A673 (cell line): ENCODE measurements around the gene ENTR1. TPM values are rescaled to one million over a fixed set of nuclear protein-coding genes. Genes with fewer than 3 reads are reported as not detected.

Experiments
- BruUV-seq: library from RNA; stranded (reverse); fragments of 400-500 nt; replicated peaks from 2 replicates; lab custom pipeline; 2021; lab: Mats Ljungman, UMichigan
- CTCF ChIA-PET: fragments of 300-600 bp; sonication (Branson Sonifier 250); formaldehyde crosslinking; loops from one replicate; lab custom pipeline; 2022; ENCODE audit warnings: antibody characterized with exemption; lab: Charles Lee
- POLR2A ChIA-PET: fragments of 300-600 bp; sonication (Branson Sonifier 250); formaldehyde crosslinking; loops from one replicate; lab custom pipeline; 2022; ENCODE audit warnings: antibody characterized with exemption; ENCODE audit not compliant: low non-redundant PET; lab: Charles Lee
- DNase-seq: peaks from one replicate; pipeline ENCODE4 v3.0.0-alpha.2; 2015; ENCODE audit warnings: low spot score
- H3K27ac ChIP-seq: fragments of 200-600 bp; sonication (generic); 2 replicates; pipeline ENCODE4 v1.5.1; 2016; ENCODE audit warnings: mixed run types, low read depth, mild to moderate bottlenecking, mixed read lengths, antibody characterized with exemption, low read length; ENCODE audit not compliant: poor library complexity, severe bottlenecking
- H3K27me3 ChIP-seq: fragments of 200-600 bp; sonication (generic); replicated peaks from 2 replicates; pipeline ENCODE4 v1.6.1; 2017; ENCODE audit warnings: mixed run types, low read depth, mild to moderate bottlenecking, mixed read lengths, antibody characterized with exemption, low read length; ENCODE audit not compliant: insufficient read depth, poor library complexity
- H3K36me3 ChIP-seq: fragments of 200-600 bp; sonication (generic); 2 replicates; pipeline ENCODE4 v1.6.1; 2016; ENCODE audit warnings: mixed run types, mild to moderate bottlenecking, mixed read lengths, antibody characterized with exemption, low read length; ENCODE audit not compliant: insufficient read depth, poor library complexity, severe bottlenecking
- H3K4me1 ChIP-seq: fragments of 200-600 bp; sonication (generic); 2 replicates; pipeline ENCODE4 v1.6.1; 2017; ENCODE audit warnings: mixed run types, mild to moderate bottlenecking, mixed read lengths, antibody characterized with exemption, low read length; ENCODE audit not compliant: insufficient read depth, poor library complexity, severe bottlenecking
- H3K4me3 ChIP-seq: fragments of 200-600 bp; sonication (generic); 2 replicates; pipeline ENCODE4 v1.5.1; 2016; ENCODE audit warnings: low read depth, mixed run types, mild to moderate bottlenecking, mixed read lengths, low read length; ENCODE audit not compliant: poor library complexity, severe bottlenecking
- H3K9me3 ChIP-seq: fragments of 200-600 bp; sonication (generic); 2 replicates; pipeline ENCODE4 v1.6.1; 2016; ENCODE audit warnings: mixed run types, low read depth, mild to moderate bottlenecking, mixed read lengths, antibody characterized with exemption, low read length; ENCODE audit not compliant: poor library complexity, severe bottlenecking
- EZH2 ChIP-seq: fragments of 200-600 bp; sonication (generic); IDR thresholded peaks from 2 replicates; pipeline ENCODE4 v1.6.1; 2017; ENCODE audit warnings: borderline replicate concordance, low read depth, mild to moderate bottlenecking, mixed read lengths, antibody characterized with exemption, low read length; ENCODE audit not compliant: poor library complexity, severe bottlenecking
- intact Hi-C: fragments of 100-400 bp; cut with micrococcal nuclease; formaldehyde crosslinking; loops from one replicate; pipeline ENCODE4 v1.10.0; 2022; ENCODE audit not compliant: unreplicated experiment
- total RNA-seq: library from RNA; stranded (reverse); gene quantifications from 2 replicates; pipeline ENCODE4 v1.2.3, GENCODE V29; 2021
- TF ChIP-seq, protein P1 (sequence below): fragments of 300-800, 200-600 bp; sonication (generic); conservative IDR thresholded peaks from 2 replicates; pipeline ENCODE4 v1.5.1; 2017; ENCODE audit warnings: low read depth, mild to moderate bottlenecking, antibody characterized with exemption, low read length, moderate library complexity, mixed read lengths

Gene ENTR1
- total RNA-seq, 1 experiment from 2014 or later, result 146 TPM

GRCh38 chr9:136403538-136403914 lies 6.9 kb downstream of the ENTR1 start:
- ChIA-PET CTCF (interaction anchor here (0.6 kb wide), 1 partner anchor 18 kb away, joined by 7 read pairs; no protein-coding TSS in a partner anchor), POLR2A (no interaction called here)
- peak overlapping the region; percentile 50 for H3K27ac ChIP-seq

GRCh38 chr9:136402067-136402466 lies 8.3 kb downstream of the ENTR1 start:
- Histone ChIP-seq H3K27me3 (no peaks in the 10 kb centered on the region), H3K4me1 (peaks cover 9% of the 10 kb centered on the region), H3K9me3 (no peaks in the 10 kb centered on the region), H3K36me3 (peaks cover 55% of the 10 kb centered on the region), H3K27ac (no peak overlapping the region), H3K4me3 (no peak overlapping the region)
- ChIA-PET POLR2A (no interaction called here), CTCF (no interaction called here)
- intact Hi-C loops, result no loop called here
- TF ChIP-seq, protein P1, sequence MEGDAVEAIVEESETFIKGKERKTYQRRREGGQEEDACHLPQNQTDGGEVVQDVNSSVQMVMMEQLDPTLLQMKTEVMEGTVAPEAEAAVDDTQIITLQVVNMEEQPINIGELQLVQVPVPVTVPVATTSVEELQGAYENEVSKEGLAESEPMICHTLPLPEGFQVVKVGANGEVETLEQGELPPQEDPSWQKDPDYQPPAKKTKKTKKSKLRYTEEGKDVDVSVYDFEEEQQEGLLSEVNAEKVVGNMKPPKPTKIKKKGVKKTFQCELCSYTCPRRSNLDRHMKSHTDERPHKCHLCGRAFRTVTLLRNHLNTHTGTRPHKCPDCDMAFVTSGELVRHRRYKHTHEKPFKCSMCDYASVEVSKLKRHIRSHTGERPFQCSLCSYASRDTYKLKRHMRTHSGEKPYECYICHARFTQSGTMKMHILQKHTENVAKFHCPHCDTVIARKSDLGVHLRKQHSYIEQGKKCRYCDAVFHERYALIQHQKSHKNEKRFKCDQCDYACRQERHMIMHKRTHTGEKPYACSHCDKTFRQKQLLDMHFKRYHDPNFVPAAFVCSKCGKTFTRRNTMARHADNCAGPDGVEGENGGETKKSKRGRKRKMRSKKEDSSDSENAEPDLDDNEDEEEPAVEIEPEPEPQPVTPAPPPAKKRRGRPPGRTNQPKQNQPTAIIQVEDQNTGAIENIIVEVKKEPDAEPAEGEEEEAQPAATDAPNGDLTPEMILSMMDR, result no peak
- no peak for TF ChIP-seq EZH2
- no peak for DNase-seq
- BruUV-seq, result no TSS peak

More at GRCh38 chr9:136403538-136403914, 6.9 kb downstream of the ENTR1 start:
- no peaks in the 10 kb centered on the region for H3K27me3 ChIP-seq
- H3K9me3 ChIP-seq, result no peaks in the 10 kb centered on the region
- intact Hi-C loops, result no loop called here
- no TSS peak for BruUV-seq
- DNase-seq, result no peak
- peaks cover 9% of the 10 kb centered on the region for H3K4me1 ChIP-seq
- no peak overlapping the region for H3K4me3 ChIP-seq
- H3K36me3 ChIP-seq, result peaks cover 56% of the 10 kb centered on the region
- TF ChIP-seq EZH2, result no peak
- TF ChIP-seq, protein P1, result no peak

- Histone ChIP-seq H3K9me3 (no peaks in the 10 kb centered on the region), H3K27ac (no peak overlapping the region), H3K36me3 (peaks cover 54% of the 10 kb centered on the region), H3K4me1 (peaks cover 9% of the 10 kb centered on the region), H3K27me3 (no peaks in the 10 kb centered on the region), H3K4me3 (no peak overlapping the region)
- CTCF ChIA-PET, result interaction anchor here (0.6 to 1.1 kb wide), 2 partner anchors 29 to 582 kb away, joined by 3 read pairs; no protein-coding TSS in a partner anchor
- BruUV-seq, result no TSS peak
- intact Hi-C loops, result no loop called here
- TF ChIP-seq EZH2, result no peak
- TF ChIP-seq, protein P1, result no peak
- DNase-seq, result no peak
- POLR2A ChIA-PET, result no interaction called here
These were observed 9.1 kb downstream of the ENTR1 start for GRCh38 chr9:136401173-136401922.
